Lower lobe of right lung (tissue), 2 donors: Measurements from ENCODE around the gene SMOC1. TPM values are rescaled to one million over a fixed set of nuclear protein-coding genes. Genes with fewer than 3 reads are reported as not detected.

Experiments
- ATAC-seq, 2 donors: fragments of 200-7000 bp; cut with Tn5 transposase; one replicate each; pipeline ENCODE4 v1.9.1; 2020 to 2022; ENCODE audit warnings: mild to moderate bottlenecking in 2 of 2, moderate library complexity in 2 of 2
- DNase-seq: peaks from one replicate; pipeline ENCODE4 v3.0.0-alpha.2; 2020
- H3K27ac ChIP-seq: fragments of 200-600 bp; one replicate; pipeline ENCODE4 v1.8.0; 2022
- H3K27me3 ChIP-seq: fragments of 200-600 bp; one replicate; pipeline ENCODE4 v1.8.0; 2022; ENCODE audit warnings: low read depth
- H3K36me3 ChIP-seq: fragments of 200-600 bp; one replicate; pipeline ENCODE4 v1.8.0; 2022; ENCODE audit warnings: mild to moderate bottlenecking
- H3K4me1 ChIP-seq: fragments of 200-600 bp; one replicate; pipeline ENCODE4 v1.8.0; 2022
- H3K4me3 ChIP-seq: fragments of 200-600 bp; one replicate; pipeline ENCODE4 v1.8.0; 2022; ENCODE audit warnings: mild to moderate bottlenecking
- H3K9me3 ChIP-seq: fragments of 200-600 bp; one replicate; pipeline ENCODE4 v1.8.0; 2022
- intact Hi-C: fragments of 100-400 bp; cut with DNase I; formaldehyde crosslinking; loops from one replicate; pipeline ENCODE4 v1.11.0; 2022
- total RNA-seq: library from RNA; stranded (reverse); fragmentation: NEBNext Ultra II Directional; extraction: Animal tissue kit (Norgen Biotek cat#: 25700); gene quantifications from one replicate; pipeline ENCODE4 v1.2.1, GENCODE V29; 2021
- TF ChIP-seq, protein P1 (sequence below): fragments of 200-600 bp; IDR thresholded peaks from one replicate; pipeline ENCODE4 v1.8.0; 2022; ENCODE audit warnings: antibody characterized with exemption, mild to moderate bottlenecking
- donor health status: DM: no; HTN: yes; CAD: no; lungs with severe emphysema.

Gene SMOC1
- total RNA-seq, 1 donor from 2014 or later, result 1.1 TPM

DNA sequence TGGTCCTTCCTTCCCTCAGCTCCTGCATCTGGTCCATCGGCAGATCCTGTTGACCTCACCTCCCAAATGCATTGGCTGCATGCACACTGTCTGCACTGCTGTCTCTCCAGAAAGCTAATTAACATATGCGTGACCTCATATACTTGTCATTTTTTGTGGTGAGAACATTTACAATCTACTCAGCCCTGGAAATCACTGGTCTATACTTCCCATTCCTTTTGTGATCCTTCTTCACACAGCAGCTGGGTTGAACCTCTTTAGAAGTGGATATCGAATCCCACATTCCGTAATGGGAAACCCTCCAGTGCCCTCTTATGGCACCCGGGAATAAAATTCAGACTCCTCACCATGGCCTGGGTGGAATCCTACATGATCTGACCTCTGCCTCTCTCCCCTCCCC, 45.0 kb downstream of the SMOC1 start:
- Histone ChIP-seq H3K36me3 (no peaks in the 10 kb centered on the region), H3K9me3 (no peaks in the 10 kb centered on the region), H3K27ac (no peak overlapping the region), H3K4me3 (no peak overlapping the region), H3K4me1 (no peaks in the 10 kb centered on the region), H3K27me3 (peaks cover 3% of the 10 kb centered on the region)
- TF ChIP-seq, protein P1, sequence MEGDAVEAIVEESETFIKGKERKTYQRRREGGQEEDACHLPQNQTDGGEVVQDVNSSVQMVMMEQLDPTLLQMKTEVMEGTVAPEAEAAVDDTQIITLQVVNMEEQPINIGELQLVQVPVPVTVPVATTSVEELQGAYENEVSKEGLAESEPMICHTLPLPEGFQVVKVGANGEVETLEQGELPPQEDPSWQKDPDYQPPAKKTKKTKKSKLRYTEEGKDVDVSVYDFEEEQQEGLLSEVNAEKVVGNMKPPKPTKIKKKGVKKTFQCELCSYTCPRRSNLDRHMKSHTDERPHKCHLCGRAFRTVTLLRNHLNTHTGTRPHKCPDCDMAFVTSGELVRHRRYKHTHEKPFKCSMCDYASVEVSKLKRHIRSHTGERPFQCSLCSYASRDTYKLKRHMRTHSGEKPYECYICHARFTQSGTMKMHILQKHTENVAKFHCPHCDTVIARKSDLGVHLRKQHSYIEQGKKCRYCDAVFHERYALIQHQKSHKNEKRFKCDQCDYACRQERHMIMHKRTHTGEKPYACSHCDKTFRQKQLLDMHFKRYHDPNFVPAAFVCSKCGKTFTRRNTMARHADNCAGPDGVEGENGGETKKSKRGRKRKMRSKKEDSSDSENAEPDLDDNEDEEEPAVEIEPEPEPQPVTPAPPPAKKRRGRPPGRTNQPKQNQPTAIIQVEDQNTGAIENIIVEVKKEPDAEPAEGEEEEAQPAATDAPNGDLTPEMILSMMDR, result no peak
- intact Hi-C loops, result no loop called here
- DNase-seq (no peak), ATAC-seq (no peak)

DNA sequence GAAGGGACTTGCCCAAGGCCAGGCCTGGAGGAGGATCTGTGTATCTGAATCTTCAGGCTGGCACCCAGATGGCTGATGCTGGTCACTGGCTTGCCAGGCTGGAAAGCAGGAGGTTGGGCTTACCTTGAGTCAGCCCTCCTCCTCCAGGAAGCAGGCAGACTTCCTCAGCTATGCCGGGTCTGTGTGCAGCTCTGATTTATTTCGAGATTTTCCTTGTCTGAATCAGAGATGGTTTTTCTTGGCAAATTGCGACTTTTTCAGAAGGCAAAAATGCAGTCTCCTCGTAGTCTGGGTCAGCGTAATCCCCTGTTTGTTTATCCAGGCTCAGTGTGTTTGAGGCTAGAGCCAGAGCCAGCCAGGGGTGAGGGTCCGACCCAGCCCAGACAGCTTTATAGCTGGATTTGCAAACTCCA, 48.9 kb downstream of the SMOC1 start:
- Histone ChIP-seq H3K36me3 (no peaks in the 10 kb centered on the region), H3K27me3 (peaks cover 12% of the 10 kb centered on the region), H3K27ac (no peak overlapping the region), H3K4me1 (no peaks in the 10 kb centered on the region), H3K9me3 (no peaks in the 10 kb centered on the region), H3K4me3 (no peak overlapping the region)
- intact Hi-C loops, result no loop called here
- DNase-seq, result no peak
- TF ChIP-seq, protein P1, result no peak
- peak in 1 of 2 donors; percentile 12 for ATAC-seq

DNA sequence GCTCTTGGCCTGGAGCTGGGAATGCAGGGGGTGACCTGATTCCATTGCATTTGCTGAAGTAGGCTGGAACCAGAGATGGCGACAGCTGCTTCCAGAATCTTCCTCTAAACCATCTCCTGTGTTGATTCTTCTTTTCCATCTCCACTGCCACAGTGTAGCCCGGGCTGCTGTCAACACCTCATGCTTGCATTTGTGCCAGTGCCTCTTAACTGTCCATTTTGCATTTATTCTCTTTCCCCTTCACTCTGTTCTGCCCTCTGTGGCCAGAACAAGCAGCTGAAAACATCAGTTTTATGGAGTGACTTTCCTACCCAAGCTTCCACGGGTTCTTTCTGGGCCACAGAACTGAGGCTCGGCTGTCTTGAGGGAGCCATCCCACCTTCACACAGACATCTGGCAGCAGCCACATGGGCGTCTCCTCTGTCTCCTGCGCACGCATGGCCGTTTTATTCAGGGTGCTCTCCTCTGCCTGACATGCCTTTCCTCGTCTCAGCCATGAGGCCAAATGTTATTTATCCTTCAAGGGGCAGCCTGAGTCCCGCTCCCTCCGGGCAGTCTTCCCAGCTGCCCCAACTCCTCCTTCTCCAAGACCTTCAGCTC, 51.7 kb downstream of the SMOC1 start:
- intact Hi-C loops, result no loop called here

DNA sequence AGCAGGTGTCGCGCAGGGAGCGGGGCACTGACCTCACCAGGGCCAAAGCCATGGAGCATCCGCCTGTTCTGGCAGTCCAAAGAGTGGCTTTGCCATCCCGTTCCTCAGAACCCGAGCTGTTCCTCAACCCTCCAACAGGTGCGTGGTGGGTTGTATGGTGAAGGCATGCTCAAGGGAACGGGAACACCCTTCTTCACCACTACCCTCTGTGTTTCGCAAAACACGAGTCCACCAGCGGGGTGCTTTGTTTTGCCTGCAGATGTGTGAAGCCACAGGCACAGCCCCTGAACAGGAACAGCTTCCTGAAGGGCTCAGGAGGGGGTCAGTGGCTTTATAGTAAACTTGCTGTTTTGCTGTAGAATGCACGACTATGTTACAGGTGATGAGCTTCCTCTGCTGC, 52.7 kb downstream of the SMOC1 start:
- H3K27me3 ChIP-seq, result peaks cover 17% of the 10 kb centered on the region
- ATAC-seq (no peak), DNase-seq (no peak)
- no peaks in the 10 kb centered on the region for H3K36me3 ChIP-seq
- no peaks in the 10 kb centered on the region for H3K4me1 ChIP-seq
- H3K9me3 ChIP-seq, result no peaks in the 10 kb centered on the region
- H3K4me3 ChIP-seq, result no peak overlapping the region
- TF ChIP-seq, protein P1, result no peak
- intact Hi-C loops, result no loop called here
- no peak overlapping the region for H3K27ac ChIP-seq

More for the DNA sequence above, 51.7 kb downstream of the SMOC1 start:
- no peaks in the 10 kb centered on the region for H3K4me1 ChIP-seq
- no peak for ATAC-seq
- H3K9me3 ChIP-seq, result no peaks in the 10 kb centered on the region
- no peak overlapping the region for H3K27ac ChIP-seq
- H3K36me3 ChIP-seq, result no peaks in the 10 kb centered on the region
- H3K4me3 ChIP-seq, result no peak overlapping the region
- peaks cover 17% of the 10 kb centered on the region for H3K27me3 ChIP-seq
- TF ChIP-seq, protein P1, result no peak
- no peak for DNase-seq

DNA sequence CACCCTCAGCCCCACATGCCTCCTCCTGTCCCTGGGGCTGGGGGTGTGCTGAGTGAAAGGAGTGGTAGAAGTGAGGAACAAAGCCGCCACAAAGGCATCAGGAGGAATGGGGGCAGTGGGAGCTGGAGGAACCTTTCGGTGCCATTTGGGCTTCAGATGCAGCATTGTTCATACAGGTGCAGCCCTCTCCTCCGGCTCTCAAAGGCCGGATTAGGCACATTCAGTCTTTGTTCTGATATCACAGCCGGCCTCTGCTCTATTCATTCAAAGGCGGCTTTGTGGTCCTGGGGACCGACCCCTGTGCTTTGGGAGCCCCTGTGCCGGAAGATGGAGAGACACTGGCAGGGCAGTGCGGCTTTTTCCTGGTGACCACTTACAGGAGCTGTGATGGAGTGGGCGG, 53.2 kb downstream of the SMOC1 start:
- no peaks in the 10 kb centered on the region for H3K4me1 ChIP-seq
- no peaks in the 10 kb centered on the region for H3K9me3 ChIP-seq
- ATAC-seq (no peak), DNase-seq (no peak)
- intact Hi-C loops, result no loop called here
- no peaks in the 10 kb centered on the region for H3K36me3 ChIP-seq
- H3K27ac ChIP-seq, result no peak overlapping the region
- TF ChIP-seq, protein P1, result no peak
- H3K4me3 ChIP-seq, result no peak overlapping the region
- H3K27me3 ChIP-seq, result peaks cover 17% of the 10 kb centered on the region
